Activated CD8-positive, alpha-beta memory T cell treated with anti-CD3 and anti-CD28 coated beads for 1 hour (primary cell): ENCODE results near the gene HAUS6.
"Not testable (repeated sequence)": the region's sequence is repeated elsewhere in the genome, so short reads cannot be mapped to it uniquely, and the experiment has no call there.

Experiments
- DNase-seq, 2 donors: peaks; one replicate each; pipeline ENCODE4 v3.0.0-alpha.2; 2020; ENCODE audit warnings: low read depth in 1 of 2; ENCODE audit errors: extremely low read depth in 1 of 2

HAUS6 gene

DNA sequence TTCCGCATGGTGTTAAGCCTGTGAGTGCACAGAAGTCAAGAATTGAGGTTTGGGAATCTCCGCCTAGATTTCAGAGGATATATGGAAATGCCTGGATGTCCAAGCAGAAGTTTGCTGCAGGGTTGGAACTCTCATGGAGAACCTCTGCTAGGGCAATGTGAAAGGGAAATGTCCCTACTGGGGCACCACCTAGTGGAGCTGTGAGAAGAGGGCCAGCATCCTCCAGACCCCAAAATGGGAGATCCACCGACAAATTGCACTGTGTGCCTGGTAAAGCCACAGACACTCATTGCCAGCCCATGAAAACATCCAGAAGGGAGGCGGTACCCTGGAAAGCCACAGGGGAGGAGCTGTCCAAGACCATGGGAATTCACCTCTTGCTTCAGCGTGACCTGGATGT is 66.1 kb downstream of the HAUS6 start:
- no peak for DNase-seq

DNA sequence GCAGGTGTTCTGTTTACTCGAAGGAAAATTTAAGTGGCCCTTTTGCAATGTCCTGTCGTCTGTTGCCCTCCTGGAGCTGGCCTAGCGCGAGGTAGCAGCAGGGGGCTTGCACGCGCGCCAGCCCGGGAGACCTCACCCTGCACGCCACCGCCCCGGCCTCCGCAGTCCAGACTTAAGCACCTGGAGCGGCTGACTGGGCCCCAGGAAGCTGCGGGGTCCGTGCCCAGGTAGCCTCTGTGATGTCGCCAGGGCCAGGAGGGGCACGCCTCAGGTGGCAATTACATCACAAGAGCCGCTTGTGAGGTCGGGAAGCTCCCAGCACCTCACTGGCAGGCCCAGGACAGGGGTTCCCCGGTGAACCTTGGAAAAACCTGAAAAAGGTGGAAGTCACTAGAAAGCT is 69.7 kb downstream of the HAUS6 start, which contains the start of gene SAXO1:
Gene SAXO1, minus strand, starts transcription at position 195 of the 400 bp plus-strand sequence. CDS start 301 bp downstream, outside the sequence.
- no peak for DNase-seq

DNA sequence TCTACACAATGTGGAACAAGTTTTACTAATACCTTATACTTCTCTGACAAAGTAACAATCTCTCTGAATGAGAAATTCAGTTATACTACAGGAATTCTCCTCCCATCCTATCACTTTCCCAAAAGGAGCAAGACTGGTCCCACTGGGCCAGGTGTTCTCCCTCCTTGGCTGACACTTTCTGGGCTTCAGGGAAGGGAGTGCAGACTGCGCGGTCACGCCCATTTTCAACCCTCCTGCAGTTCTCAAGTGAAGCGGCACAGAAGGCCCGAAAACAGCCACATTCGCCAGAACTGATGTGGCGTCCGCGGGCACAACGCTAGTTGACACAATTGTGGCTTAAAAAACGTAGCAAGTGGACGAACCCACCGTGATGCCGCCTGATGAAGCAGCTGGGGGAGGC is 70.3 kb downstream of the HAUS6 start:
- DNase-seq: no peak

DNA sequence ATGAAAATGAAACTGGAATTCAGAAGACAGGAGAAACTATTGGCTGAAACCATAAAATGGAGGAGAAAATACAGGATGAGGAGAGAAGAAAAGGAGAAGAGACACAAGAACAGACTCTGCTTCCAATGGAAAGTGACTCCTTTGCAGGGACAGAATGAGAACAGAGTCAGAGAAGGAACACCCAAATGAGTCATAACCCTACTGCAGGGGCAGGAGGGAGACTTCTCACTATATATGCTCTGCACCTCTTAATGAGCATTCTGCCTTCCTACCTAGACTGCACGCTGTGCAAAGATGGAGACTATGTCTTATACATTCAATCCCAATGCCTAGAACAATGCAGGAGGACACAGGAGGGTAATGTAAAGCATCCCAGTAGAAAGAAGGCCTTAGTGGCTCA is 71.8 kb downstream of the HAUS6 start:
- no peak for DNase-seq

DNA sequence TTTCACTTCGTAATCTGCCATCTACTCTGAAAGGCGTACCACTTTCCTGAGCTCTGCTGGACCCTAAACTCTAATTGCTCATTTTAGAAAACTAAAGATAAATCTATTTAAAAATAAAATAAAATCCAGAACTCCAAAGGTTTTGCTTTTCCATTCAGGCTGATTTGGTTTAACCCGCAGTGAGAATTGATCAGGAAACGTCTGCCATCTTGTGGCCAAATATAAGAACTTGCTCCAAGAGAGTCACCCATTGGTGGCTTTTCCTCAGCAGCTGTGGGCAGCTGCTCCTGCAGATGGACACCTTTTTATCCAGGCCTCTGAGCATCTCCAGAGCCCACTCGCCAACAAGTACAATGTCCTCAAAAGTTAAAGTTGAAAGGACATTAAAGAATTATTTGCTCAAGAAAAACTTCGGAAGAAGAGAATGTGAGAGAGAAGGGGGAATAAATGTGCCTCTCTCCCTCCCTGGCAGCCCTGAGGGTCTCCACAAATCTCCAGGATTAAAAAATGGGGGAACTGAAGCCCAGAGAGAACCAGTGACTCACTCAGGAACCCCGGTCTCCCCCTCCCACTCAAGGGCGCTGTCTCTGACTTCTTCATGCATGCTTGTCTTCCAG is 73.8 kb downstream of the HAUS6 start:
- DNase-seq: no peak

DNA sequence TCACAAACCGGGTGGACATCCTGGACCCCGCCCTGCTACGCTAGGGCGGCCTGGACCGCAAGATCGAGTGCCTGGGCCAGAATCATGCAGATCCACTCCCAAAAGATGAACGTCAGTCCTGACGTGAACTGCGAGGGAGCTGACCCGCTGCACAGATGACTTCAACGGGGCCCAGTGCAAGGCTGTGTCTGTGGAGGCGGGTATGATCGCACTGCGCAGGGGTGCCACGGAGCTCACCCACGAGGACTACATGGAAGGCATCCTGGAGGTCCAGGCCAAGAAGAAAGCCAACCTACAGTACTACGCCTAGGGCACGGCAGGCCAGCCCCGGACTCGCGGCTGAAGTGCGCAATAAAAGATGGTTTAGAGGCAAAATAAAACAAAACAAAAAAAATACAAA is 74.9 kb downstream of the HAUS6 start:
- no peak for DNase-seq

DNA sequence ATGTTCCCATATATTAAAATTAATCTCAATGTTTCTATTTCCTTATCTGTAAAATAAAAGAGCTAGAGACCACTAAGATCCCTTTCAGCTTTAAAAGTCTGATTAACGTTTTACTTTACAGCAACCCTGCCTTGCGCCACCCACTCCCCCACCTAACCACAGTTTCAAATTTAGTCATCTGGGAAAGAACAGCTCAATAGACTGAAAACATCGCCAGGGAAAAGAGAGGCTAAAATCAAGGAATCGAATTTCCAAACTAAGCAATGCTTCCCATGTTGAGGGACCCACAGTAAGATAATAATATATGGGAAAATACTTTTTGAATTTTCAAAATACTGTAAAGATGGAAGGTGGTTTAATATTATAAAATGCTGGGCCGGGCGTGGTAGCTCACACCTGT is 76.3 kb downstream of the HAUS6 start:
- DNase-seq: no peak

DNA sequence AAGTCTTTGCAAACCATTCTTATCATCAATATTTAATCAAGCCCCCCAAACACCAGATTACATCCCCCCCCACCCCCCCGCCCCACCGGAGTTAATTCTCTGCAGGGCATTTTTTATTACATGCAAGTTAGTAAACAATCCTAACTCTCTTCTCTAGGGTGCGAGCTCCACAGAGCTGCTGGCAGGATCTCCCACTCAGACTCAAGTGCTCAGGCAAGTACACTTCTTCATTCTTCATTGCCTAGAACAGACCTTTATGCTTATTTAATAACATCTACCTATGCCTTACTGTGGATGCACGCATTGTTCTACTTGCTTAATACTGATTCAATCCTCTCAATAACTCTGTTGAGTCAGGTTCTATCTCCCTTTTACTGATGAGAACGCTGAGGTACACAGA is 79.6 kb downstream of the HAUS6 start:
- no peak for DNase-seq

DNA sequence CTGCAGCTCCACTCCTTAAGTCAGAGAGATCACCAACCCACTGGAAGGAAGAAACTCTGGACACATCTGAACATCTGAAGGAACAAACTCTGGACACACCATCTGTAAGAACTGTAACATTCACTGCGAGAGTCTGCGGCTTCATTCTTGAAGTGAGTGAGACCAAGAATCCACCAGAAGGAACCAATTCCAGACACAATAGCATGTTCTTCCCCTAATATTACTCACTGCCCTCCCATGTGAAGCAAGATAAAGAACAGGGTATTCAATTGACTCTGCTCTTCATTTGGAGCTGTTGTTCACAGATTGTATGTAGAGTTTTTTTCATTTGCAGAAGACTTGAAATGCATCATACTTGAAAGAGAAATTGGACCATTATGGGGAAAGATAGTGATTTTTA is 80.5 kb downstream of the HAUS6 start:
- no peak for DNase-seq

DNA sequence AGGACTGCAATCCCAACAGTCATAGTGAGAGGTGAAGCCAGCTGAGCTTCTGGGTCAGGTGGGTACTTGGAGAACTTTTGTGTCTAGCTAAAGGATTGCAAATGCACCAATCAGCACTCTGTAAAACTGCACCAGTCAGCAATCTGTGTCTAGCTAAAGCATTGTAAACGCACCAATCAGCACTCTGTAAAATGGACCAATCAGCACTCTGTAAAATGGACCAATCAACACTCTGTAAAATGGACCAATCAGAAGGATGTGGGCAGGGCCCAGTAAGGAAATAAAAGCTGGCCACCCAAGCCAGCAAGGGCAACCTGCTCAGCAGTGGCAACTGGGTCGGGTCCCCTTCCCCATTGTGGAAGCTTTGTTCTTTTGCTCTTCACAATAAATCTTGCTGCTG is 81.1 kb downstream of the HAUS6 start:
- not testable (repeated sequence) for DNase-seq

DNA sequence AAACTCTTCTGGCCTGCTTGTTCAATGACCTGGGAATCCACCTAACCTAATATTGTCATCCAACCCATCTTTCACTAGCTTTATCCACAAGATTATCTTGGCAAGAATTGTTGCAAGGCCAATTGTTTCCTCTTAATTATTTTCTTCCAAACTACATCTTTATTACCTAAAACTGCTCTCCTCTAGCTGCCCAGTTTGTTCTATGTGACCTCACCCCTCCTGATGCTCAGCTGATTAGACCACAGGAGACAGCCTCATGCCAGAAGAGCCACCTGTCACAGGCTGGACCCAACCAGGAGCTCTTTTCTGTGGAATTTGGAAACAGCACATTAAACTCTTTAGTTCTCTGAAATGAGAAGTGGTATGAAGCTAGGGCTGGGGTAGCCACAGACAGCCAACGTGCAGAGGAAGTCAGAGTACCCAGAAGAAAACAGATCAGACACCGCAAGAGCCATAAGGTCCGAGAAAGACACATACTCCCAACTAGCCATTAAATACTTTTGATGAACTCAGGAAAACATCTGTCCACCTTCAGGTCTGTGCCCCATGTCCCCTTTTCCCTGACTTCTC is 81.7 kb downstream of the HAUS6 start:
- DNase-seq: no peak

DNA sequence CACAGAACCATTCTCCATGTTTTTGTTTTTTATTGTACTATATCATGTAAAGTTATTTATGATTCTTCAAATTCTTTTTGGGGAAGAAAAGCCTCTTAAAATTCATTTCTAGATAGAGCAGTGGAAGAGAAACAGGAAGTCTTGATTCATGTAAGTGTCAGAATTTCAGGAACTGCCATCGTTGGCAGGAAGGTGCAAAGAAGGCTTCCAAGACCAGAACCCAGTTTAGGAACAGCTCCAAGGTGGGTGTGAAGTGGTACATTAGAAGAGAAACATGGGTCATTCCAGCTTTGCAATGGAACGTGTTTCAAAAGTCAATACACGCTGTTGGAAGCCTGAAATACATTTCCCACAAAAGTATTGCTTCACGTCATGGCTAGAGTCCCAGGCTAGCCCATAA is 84.5 kb downstream of the HAUS6 start:
- DNase-seq: no peak

DNA sequence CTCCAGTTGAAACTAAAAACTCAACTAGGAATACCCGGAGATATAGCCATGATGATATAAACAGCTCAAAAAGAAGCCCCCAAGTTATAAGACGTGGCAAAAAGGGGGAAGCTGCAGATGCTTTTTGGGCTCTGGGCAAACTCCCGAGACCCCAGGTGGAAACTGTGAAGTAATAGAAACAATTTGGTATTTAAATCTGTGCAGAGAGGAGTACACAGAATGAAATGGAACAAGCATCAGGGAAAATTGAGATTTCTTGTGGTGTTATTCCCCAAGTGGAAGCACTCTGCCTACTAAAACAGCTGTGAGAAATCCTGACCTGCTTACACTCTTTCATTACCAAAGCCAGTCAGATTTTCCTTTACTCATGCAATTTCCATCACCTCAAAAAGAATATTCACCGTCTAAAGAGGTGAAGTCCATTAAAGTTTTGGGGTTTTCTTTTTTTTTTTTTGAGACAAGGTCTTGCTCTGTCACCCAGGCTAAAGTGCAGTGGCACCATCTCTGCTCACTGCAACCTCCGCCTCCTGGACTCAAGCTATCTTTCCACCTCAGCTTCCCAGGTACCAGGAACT is 93.2 kb downstream of the HAUS6 start:
- no peak for DNase-seq
